Measurements from ENCODE around the gene ERCC1.

DNA sequence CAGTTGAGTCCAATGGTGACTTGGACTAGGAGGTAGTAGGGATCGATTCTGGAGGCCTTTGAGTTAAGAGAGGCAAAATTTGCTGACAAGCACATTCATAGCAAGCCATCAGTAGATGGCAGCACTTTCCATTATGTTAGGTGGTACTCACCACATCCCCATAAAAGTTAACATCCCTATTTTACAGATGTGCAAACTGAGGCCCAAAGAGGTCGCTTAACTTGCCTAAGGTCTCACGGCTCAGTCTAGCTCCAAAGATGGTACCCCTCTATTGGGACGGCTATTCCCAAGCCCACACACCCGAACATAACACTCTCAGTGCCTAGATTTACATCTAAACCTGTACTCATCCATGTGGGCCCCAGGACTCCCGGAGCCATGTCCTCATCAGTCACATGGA lies 22.6 kb upstream of the ERCC1 start:
- TF ChIP-seq, protein P1, sequence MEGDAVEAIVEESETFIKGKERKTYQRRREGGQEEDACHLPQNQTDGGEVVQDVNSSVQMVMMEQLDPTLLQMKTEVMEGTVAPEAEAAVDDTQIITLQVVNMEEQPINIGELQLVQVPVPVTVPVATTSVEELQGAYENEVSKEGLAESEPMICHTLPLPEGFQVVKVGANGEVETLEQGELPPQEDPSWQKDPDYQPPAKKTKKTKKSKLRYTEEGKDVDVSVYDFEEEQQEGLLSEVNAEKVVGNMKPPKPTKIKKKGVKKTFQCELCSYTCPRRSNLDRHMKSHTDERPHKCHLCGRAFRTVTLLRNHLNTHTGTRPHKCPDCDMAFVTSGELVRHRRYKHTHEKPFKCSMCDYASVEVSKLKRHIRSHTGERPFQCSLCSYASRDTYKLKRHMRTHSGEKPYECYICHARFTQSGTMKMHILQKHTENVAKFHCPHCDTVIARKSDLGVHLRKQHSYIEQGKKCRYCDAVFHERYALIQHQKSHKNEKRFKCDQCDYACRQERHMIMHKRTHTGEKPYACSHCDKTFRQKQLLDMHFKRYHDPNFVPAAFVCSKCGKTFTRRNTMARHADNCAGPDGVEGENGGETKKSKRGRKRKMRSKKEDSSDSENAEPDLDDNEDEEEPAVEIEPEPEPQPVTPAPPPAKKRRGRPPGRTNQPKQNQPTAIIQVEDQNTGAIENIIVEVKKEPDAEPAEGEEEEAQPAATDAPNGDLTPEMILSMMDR (conservative IDR thresholded peaks at IDR 0.05; ENCODE audit: low read depth, low read length) = peak; percentile 54
- no peak for TF ChIP-seq EZH2 (IDR thresholded peaks at IDR 0.05; ENCODE audit: low read length, unreplicated experiment)

Measured in PC-3 (cell line).